Epithelial cell of esophagus (primary cell): ENCODE results near the gene SLC35F4.

ENCODE experiments used
- DNase-seq: peaks from one replicate; pipeline ENCODE4 v3.0.0; 2010; ENCODE audit warnings: low read depth
- H3K4me3 ChIP-seq: 2 replicates; pipeline ENCODE4 v1.5.1; 2011; ENCODE audit warnings: mild to moderate bottlenecking, low read length, control low read depth
- TF ChIP-seq, protein P1 (sequence below): IDR thresholded peaks from 2 replicates; pipeline ENCODE4 v1.5.1; 2011; ENCODE audit warnings: low read depth, mild to moderate bottlenecking, low read length, control low read depth, inconsistent platforms; ENCODE audit not compliant: insufficient read depth; ENCODE audit errors: missing control alignments

The SLC35F4 gene

DNA sequence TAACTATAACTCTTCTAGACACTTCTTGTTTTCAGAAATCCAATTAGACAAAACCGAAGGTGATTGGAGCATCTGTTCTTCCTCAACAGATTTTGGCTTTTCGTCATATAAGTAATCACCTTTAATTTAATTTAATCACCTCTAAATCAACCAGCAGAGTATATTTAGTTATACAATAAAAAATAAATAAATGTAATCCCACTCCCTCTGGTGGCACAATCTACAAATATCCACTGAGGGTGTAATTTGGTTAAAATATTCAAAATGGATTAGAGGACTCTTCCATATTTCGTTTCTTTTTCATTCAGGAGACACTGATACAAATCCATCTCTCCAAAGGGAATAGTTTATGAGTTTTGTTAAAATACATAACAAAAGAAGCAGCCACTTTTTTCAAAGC lies 18.3 kb upstream of the SLC35F4 start:
- TF ChIP-seq, protein P1, sequence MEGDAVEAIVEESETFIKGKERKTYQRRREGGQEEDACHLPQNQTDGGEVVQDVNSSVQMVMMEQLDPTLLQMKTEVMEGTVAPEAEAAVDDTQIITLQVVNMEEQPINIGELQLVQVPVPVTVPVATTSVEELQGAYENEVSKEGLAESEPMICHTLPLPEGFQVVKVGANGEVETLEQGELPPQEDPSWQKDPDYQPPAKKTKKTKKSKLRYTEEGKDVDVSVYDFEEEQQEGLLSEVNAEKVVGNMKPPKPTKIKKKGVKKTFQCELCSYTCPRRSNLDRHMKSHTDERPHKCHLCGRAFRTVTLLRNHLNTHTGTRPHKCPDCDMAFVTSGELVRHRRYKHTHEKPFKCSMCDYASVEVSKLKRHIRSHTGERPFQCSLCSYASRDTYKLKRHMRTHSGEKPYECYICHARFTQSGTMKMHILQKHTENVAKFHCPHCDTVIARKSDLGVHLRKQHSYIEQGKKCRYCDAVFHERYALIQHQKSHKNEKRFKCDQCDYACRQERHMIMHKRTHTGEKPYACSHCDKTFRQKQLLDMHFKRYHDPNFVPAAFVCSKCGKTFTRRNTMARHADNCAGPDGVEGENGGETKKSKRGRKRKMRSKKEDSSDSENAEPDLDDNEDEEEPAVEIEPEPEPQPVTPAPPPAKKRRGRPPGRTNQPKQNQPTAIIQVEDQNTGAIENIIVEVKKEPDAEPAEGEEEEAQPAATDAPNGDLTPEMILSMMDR, result peak; percentile 7
- DNase-seq, result no peak
- no peak overlapping the region for H3K4me3 ChIP-seq

- TF ChIP-seq, protein P1, result no peak
- no peak overlapping the region for H3K4me3 ChIP-seq
- no peak for DNase-seq
These were observed 17.2 kb upstream of the SLC35F4 start for GRCh38 chr14:57883061-57883460.

GRCh38 chr14:57879516-57879915 lies 13.6 kb upstream of the SLC35F4 start:
- DNase-seq, result no peak
- H3K4me3 ChIP-seq, result no peak overlapping the region
- TF ChIP-seq, protein P1, result no peak

- TF ChIP-seq, protein P1, result no peak
- no peak for DNase-seq
- no peak overlapping the region for H3K4me3 ChIP-seq
These were observed 10.1 kb upstream of the SLC35F4 start for GRCh38 chr14:57875985-57876384.

- no peak overlapping the region for H3K4me3 ChIP-seq
These were observed 9.4 kb upstream of the SLC35F4 start for GRCh38 chr14:57875296-57875695.

GRCh38 chr14:57871459-57872080 lies 5.7 kb upstream of the SLC35F4 start:
- peak; percentile 48 for DNase-seq
- TF ChIP-seq, protein P1, result peak; percentile 78
- no peak overlapping the region for H3K4me3 ChIP-seq

More at GRCh38 chr14:57875296-57875695, 9.4 kb upstream of the SLC35F4 start:
- TF ChIP-seq, protein P1, result no peak
- DNase-seq, result no peak
